Stimulated activated CD8-positive, alpha-beta memory T cell treated with anti-CD3 and anti-CD28 coated beads, Interleukin-4, amount 100 ng/mL, for 1 hour (primary cell): ENCODE measurements around the gene TYMP.

ENCODE experiments used
- DNase-seq, 2 donors: peaks; one replicate each; pipeline ENCODE4 v3.0.0-alpha.2; 2020; ENCODE audit warnings: low read depth in 2 of 2, low spot score in 1 of 2

Gene TYMP, protein sequence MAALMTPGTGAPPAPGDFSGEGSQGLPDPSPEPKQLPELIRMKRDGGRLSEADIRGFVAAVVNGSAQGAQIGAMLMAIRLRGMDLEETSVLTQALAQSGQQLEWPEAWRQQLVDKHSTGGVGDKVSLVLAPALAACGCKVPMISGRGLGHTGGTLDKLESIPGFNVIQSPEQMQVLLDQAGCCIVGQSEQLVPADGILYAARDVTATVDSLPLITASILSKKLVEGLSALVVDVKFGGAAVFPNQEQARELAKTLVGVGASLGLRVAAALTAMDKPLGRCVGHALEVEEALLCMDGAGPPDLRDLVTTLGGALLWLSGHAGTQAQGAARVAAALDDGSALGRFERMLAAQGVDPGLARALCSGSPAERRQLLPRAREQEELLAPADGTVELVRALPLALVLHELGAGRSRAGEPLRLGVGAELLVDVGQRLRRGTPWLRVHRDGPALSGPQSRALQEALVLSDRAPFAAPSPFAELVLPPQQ

DNA sequence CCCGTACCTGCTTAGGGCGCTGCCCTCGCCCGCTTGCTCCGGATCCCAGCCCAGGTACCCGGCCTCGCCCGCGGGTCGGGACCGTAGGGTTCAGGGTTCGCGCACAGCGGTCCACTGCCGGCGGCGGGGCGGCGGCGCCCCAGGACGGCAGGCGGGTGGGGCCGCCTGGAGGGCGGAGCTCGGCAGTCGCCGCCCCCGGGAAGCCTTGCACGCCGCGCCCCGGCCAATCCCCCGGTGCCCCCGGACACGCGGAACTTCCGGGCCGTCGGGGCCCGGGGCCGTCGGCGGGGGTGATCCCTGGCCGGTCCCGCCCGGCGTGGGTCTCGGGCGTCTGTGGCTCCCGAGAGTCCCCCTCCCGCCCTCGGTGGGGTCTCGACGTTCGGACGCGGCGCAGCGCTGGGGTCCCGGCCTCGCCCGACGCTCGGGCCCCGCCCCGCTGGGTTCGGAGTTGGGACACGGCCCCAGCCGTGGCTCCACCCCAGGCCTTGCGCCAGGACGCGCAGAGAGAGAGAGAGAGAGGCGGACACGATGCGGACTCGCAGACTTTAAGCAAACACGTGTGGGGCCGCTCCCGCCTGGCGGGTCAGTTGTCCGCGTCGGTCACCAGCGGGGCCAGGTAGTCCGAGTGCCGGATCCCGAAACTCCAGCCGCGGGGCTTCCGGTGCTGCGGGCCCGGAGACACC is at the start of gene TYMP:
Gene TYMP, minus strand, starts transcription at position 116 of the 683 bp plus-strand sequence. CDS start 303 bp downstream, outside the sequence.
- DNase-seq: no peak

DNA sequence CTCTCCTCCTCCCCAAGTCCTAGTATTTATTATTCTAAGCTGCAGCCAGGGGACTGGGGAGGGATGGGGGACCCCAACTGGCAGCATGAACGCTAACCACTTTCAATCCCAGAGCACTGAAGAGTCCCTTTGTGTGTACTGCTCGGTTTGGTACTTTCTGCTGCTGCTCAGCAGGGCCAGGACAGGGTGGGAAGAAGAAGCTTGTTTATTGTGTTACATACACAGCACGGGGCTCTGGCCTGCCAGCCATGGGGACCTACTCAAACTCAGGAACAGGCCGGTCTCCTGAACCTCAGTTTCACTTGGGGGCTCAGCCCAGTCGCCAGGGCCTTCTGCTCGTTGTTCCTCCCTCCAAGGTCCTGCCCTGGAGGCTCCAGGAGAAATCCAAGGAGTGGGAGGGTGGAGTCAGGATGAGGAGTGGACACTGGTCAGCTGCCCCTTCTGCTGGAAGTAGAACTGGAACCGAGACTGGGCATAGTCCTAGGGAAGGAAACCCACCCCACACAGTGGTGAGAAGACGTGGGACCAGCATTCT is 49.0 kb upstream of the TYMP start:
- no peak for DNase-seq

DNA sequence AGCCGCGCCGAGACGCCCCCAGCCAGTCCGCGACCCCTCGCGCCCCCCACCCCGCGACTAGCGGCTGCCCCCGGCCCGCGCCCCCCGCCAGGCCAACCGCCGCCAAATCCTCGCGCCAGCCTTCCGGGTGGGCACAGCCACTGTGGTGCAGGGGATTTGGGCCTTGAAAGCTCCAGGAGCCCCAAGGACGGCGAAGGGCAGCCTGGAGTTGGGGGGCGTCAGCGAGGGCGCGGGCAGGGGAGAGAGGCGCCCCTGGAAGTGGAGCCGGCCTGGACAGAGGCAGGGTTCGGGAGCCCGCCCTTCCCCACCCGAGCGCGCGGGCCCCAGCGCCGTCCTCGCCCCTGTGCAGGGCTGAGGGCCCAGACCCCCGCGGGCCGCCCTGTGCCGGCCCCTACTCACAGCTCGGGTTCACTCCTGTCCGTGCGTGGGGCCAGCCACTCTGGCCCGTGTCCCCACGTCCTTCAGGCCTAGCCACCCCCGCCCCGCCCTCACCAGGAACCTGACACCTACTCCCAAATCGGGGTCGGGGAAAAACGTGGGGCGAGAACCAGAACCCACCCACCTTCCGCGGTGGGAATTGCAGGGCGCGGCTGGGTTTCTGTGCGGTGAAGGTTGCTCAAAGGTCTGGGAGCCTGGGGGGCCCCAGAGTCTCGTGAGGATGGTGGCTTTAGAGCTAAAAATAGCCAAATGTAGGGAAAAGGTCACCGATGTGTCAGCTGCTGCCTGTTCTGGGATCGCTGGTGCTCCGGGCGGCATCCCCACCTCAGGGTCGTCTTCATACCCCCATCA is 48.4 kb upstream of the TYMP start, which contains the start of gene CPT1B:
Gene CPT1B, minus strand, starts transcription at position 441 of the 789 bp plus-strand sequence. CDS start 512 bp downstream, outside the sequence.
- no peak for DNase-seq

DNA sequence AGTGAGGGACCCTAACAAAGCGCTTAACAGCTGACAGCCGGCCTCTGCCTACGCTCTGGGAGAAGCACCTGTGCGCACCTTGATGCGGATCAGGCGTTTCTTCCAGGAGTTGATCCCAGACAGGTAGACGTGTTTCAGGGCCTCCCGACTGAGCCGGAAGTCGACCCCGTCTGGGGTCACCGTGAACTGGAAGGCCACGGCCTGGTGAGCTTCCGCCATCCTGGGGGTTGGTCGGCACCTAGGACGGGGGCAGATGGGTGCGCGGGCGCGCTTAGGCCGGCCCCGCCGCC is 47.8 kb upstream of the TYMP start:
- no peak for DNase-seq

DNA sequence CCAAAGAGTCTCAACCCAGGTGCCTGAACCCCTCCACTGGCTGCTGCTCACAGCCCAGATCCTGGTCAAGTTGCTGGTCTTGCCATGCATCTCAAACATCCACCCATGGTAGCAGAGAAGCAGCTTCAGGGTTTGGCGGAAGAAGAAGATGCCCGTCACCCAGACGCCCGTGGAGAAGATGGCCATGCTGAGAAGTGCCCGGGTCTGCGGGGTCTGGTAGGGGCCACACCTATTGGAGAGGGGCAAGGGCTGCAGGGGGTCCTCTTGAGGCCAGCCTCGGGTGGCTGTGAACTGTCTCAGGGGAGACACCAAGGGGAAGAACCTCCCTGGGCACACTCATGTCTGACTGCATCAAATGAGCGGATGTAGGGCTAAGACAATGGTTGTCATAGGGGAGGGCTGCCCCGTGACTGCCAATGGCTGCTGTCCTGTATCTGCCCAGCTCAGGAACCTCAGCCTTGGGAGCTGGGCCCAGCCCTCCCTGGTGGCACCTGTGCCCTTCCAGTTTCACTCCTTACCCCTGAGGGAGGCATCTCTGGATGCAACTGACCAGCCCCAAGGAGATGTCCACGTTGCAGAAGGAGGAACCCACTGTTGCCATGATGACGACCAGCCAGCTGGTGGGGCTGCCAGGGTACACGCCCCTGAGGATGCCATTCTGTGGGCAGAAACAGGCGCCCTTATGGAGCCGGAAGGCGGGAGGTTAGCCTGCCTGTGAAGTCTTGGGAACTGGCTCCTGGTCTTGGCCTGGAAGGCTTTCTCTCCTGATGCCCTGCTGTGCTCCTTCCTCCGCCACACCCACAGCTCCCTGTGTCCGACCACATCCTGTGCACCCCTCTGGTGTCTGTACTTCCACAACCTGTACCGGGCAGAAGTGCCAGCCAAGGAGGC is 47.2 kb upstream of the TYMP start:
- DNase-seq: no peak

DNA sequence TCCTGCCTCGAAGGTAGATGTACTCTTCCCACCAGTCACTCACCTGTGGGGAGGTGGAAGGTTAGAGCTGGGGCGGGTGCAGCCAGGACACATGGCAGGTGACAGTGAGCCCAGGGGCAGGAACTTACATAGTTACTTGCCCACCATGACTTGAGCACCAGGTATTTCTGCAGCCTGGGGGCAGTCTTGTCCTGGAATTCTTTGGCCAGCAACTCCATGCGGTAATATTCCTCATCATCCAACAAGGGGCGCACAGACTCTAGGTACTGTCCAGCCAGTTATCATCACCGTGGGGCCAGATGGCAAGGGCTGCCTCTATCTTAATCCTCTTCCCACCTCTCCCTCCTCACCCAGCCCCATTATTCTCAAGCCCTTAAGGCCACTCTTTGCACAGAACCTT is 46.3 kb upstream of the TYMP start:
- no peak for DNase-seq

DNA sequence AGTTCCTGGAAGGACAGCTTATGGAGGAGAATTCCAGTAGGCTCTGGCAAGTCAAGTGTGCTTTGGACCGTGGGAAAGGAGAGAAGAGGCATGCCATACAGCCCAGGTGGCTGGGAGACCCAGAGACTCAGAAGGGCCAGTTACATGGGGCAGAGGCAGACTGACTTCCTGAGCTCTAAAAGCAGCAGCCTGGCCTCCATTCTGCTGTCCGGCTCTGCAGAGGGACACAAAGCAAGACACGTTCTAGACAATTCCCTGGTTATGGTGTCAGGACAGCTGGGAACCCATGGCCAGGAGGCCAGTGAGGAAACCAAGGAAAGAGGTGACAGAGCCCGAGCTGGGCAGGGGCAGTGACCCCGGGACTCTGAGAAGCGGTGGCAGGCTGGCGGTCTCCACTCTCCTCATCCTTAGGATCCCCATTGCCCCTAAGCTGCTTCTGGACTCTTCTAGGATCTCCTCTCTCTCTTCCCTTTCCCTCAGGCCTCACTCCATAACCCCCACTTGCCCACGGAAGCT is 45.7 kb upstream of the TYMP start:
- DNase-seq: no peak

DNA sequence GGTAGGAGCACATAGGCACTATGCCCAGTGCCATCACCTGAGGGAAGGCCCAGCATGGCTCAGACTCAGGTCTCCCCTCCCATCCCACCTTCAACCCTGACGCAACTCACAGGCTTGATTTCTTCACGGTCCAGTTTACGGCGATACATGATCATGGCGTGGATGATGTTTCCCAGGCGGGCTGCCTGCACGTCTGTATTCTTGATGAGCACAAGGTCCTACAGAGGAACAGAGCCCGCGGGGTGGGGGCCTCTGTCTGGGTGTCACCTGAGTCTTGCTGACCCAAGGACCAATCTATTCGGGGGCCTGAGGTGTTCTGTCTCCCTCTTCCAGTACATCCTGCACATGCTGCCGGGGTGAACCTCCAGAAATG is 44.6 kb upstream of the TYMP start:
- no peak for DNase-seq

DNA sequence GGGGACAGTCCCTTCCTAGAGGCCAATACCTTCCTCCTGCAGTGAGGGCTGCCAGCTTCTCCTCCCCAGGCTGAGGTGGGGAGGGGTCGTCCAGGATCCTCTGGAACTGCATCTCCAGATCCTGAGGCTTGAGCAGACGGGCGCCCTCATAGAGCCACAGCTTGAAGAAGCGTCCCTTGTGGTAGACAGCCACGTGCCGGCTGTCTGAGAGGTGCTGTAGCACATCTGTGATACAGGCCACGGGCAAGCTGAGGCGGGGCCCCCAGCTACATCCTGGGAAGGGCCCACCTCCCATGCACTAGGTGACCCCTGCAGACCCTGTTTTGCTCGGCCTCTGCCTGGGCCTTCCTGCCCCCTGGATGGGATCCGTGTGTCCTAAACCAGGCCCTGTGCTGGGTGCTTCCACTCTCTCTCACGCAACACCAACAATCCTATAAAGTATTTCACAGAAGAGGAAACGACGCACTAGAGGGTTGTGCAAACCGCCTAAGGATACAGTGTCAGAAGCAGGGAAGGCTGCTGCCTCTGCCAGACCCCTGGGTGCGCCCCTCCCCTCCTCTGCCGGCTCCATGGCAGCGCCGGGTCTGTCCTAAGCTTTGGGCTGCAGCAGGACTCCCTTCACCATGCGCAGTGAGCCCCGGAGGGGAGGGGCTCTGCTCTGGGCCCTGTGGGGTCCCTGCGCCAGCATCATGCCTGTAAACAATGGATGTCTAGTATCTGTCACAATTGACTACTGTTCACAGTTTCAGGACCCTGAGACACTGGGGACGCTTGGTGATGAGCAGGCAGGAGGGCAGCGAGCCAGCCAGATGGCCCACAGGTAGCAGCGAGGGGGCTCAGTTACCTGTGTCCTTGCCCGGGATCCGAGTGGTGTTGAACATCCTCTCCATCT is 43.9 kb upstream of the TYMP start:
- DNase-seq: no peak

DNA sequence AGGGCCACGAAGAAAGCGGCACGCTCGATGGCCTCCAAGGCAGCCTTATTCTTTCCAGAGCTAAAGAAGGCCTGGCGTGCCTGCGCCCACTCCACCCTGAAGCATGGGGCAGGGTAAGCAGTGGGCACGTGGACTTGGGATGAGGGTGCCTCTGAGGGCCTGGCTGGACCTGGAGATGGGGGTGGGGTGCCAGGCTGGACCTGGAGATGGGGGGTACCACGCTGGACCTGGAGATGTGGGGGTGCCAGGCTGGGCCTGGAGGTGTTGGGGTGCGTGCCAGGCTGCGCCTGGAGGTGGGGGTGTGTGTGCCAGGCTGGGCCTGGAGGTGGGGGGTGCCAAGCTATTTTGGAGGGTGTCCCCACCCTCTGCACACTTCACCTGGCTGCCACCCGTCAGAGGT is 43.2 kb upstream of the TYMP start:
- no peak for DNase-seq

DNA sequence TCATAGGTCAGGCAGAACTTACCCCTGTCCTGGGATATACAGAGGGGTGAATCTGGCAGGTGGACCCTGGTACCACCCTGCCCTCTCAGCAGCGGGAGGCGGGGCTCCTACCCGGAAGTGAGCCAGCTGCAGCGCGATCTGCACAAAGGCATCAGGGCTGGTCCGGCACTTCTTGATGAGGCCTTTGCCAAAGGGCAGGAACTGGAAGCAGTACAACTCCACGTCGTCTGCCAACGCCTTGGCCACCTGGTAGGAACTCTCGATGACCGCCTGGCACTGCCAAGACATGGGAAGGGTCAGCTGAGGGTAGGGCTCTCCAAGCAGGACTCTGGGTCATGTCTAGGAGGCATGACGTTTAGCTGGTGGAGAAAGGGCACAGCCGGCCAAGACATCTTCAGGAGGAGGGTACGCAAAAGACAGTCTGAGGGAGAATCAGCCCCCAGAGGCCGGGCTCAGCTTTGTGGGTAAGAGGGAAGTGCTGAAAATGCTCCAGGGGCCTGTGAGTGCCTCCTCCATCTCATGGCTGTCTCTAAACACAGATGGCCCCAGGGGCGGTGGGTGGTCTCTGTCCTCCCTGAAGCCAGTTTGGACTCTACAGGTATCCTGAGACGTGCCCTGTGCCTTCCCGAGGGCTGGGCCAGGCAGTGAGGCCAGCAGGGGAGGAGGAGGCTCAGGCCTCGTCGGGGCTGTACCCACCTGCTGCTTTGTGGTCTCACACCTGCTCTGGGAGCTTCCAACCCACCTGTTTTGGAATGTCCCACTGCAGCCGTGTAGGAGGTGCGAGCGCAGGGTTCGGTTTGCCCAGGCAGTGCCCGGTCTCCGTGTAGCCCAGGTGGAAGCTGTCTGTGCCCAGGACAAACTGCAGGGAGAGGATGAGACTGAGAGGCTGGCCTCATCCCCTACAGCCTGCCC is 41.7 kb upstream of the TYMP start:
- no peak for DNase-seq

DNA sequence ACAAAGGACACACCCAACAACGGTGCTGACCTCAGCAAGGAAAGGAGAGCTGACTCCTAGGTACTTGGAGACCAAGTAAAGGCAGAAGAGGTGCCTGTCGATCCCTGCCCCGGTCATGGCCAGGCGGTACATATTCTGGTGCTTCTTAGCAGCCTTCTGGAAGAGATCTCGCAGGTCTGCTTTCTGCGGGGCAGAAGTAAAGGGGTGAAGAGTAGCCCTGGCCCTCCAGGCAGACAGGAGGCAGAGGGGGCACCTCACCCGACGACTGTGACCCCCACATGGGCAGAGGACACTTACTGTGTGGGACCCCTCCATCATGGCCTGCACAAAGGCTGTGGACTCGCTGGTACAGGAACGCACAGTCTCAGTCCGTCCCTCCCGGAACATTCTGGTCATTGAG is 41.0 kb upstream of the TYMP start:
- no peak for DNase-seq

DNA sequence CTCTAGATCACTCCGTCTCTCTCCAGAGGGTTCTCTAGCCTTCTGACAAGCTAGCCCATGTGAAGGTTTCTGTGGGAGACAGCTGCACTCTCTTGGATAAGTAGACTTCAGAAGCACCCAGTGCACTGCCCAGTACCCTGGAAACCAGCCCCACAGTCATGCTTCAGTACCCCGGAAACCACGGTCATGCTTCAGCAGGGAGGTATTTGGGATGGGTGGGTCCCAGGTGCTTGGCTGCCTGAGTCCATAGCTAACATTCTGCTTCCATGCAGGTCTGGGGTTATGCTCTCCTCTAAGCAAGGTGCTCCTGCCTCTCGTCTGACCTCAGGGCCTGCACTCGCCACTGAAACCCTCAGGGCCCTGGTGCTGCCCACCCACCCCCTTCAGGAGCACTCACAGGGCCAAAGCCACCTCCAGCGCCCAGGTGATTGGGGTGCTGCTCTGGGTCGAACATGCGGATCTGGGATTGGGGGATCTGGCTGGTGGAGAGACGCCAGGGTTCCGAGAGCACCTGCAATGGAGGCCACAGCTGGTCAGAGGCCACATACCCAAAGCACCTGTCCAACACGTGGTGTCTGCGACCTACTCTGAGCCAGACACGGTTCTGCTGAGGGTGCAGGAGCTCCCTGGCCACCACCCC is 40.2 kb upstream of the TYMP start:
- no peak for DNase-seq

DNA sequence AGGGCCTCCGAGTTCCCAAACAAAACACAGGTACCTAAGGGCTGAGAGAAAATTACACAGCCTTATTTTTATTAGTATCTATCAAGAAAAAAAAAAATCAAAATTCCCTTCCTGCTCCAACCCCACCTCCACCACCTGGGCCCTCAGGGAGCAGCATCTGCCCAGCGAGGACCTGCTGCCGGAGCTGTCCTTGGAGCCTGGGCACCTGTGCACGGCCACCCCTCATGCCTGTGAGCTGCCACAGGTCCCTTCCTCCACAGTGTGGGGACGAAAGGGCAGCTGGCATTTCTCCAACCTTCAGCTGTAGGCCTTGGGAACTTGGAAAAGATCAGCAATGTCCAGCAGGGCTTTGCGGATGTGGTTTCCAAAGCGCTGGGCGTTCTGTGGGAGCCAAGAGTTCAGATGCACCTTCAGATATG is 39.2 kb upstream of the TYMP start:
- DNase-seq: no peak

DNA sequence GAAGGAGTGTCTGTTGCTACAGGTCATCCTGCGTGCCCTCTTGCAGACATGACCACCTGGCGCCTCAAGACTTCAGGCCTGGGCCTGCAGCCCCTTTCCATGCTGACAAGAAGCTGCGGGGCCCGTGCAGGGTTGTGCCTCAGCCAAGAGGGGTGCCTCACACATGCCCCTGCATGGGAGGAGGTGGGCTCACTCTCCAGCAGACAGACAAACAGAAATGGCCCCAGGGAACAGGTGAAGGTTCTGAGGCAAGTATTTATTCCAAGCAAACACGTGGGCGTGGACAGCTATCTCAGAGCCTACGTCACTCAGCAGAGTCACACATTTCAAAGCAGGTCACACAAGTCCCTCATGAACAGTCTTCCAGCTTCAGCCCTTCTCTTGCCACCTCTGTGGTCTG is 38.8 kb upstream of the TYMP start:
- DNase-seq: no peak

DNA sequence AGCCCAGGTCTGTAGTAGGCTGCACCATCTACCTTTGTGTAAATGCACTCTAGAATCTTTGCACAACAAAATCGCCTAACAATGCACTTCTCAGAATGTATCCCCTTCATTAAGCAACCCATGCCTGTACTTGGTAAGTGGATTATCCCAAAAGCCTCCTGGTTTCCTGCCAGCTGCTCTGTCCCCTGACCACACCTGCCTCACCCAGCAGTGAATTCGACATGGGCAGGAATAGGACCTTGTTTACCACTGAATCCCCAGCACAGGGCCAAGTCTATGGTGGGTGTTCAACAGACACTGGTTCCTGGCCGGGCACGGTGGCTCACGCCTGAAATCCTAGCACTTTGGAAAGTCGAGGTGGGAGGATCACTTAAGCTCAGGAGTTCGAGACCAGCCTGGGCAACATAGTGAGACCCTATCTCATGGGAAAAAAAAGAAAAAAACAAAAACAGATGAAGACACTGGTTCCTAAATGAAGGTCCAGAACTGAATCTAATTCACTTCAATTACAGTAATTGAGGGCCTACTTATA is 38.0 kb upstream of the TYMP start:
- DNase-seq: no peak

DNA sequence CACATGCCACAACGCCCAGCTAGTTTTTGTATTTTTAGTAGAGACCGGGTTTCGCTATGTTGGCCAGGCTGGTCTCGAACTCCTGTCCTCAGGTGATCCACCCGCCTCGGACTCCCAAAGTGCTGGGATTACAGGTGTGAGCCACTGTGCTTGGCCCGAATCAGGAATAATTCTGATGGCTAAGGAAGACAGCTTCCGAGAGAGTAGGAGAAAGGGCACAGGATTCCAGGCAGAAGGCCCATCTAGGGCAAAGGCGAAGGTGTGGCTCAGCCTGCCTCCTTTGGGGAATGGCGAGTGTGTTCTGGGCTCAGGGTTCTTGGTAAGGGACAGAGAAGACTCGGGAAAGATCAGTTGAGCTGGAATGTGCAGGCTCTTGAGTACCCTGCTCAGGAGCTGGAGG is 34.5 kb upstream of the TYMP start:
- no peak for DNase-seq
